T-helper 2 cell treated with Interferon-gamma antibody and Interleukin-4, amounts not matched to agents 100 ng/mL and 5 ng/mL, for 36 hours (primary cell): ENCODE data around the gene TYK2. TPM values are rescaled to one million over a fixed set of nuclear protein-coding genes. Genes with fewer than 3 reads are reported as not detected.

ENCODE experiments used
- intact Hi-C: fragments of 100-400 bp; cut with micrococcal nuclease; formaldehyde crosslinking; loops from one replicate; pipeline ENCODE4 v1.15.1; 2023
- total RNA-seq: library from RNA; stranded (reverse); gene quantifications from 2 replicates; pipeline ENCODE4 v1.2.3, GENCODE V29; 2022

TYK2 gene
- total RNA-seq, 1 donor from 2014 or later = 250 TPM

GRCh38 chr19:10317045-10317856 is 63.1 kb downstream of the TYK2 start:
- intact Hi-C loops = no loop called here

- intact Hi-C loops = loop anchor here (1.0 kb wide), 1 partner anchor 17 kb away; the partner anchor contains the start of gene RAVER1
Measured at GRCh38 chr19:10316229-10317044, 63.9 kb downstream of the TYK2 start.

- intact Hi-C loops = loop anchor here (1.0 kb wide), 1 partner anchor 18 kb away; the partner anchor contains the start of gene RAVER1
Measured at GRCh38 chr19:10315335-10316214, 64.8 kb downstream of the TYK2 start, which contains the start of gene FDX2. Gene FDX2 (minus strand): TSS chr19:10316015. CDS start chr19:10315996, 19 bp downstream.

- intact Hi-C loops = no loop called here
Measured at GRCh38 chr19:10309423-10309822, 70.9 kb downstream of the TYK2 start, which contains the start of gene ZGLP1. Gene ZGLP1 (minus strand): TSS chr19:10309815.

GRCh38 chr19:10306327-10306726 is 74.0 kb downstream of the TYK2 start:
- intact Hi-C loops = no loop called here

- intact Hi-C loops = no loop called here
Measured at GRCh38 chr19:10305139-10305806, 75.1 kb downstream of the TYK2 start.

Other genes with a start within 250 kb of the TYK2 start
- 398 and 410 TPM in 2 replicates for gene DNMT1, start 185.6 kb downstream of the TYK2 start, total RNA-seq
- gene S1PR2, start 149.2 kb downstream of the TYK2 start, total RNA-seq = 6.9 and 7.0 TPM in 2 replicates
- gene MRPL4, start 128.4 kb downstream of the TYK2 start, total RNA-seq = 76.3 and 77.9 TPM in 2 replicates
- gene ICAM1, start 109.5 kb downstream of the TYK2 start, total RNA-seq = 19.4 and 21.7 TPM in 2 replicates
- 2.5 and 4.0 TPM in 2 replicates for gene ICAM4, start 93.6 kb downstream of the TYK2 start, total RNA-seq
- gene ICAM5, start 90.6 kb downstream of the TYK2 start, total RNA-seq = 0.70 and 0.82 TPM in 2 replicates
- gene ZGLP1, start 70.8 kb downstream of the TYK2 start, total RNA-seq = 2.4 and 3.7 TPM in 2 replicates
- gene FDX2, start 64.6 kb downstream of the TYK2 start, total RNA-seq = 7.2 and 9.0 TPM in 2 replicates
- gene RAVER1, start 47.0 kb downstream of the TYK2 start, total RNA-seq = 78.0 and 81.8 TPM in 2 replicates
- 183 and 185 TPM in 2 replicates for gene ICAM3, start 40.9 kb downstream of the TYK2 start, total RNA-seq
- gene CDC37, start 23.0 kb upstream of the TYK2 start, total RNA-seq = 201 and 202 TPM in 2 replicates
- 61.2 and 64.9 TPM in 2 replicates for gene PDE4A, start 40.0 kb upstream of the TYK2 start, total RNA-seq
- gene KEAP1, start 122.8 kb upstream of the TYK2 start, total RNA-seq = 88.7 and 98.7 TPM in 2 replicates
- not detected in 2 replicates for gene S1PR5, start 136.9 kb upstream of the TYK2 start, total RNA-seq
- gene ATG4D, start 163.3 kb upstream of the TYK2 start, total RNA-seq = 36.5 and 40.6 TPM in 2 replicates
- gene KRI1, start 185.4 kb upstream of the TYK2 start, total RNA-seq = 56.2 and 61.4 TPM in 2 replicates
- gene CDKN2D, start 188.4 kb upstream of the TYK2 start, total RNA-seq = 52.0 and 55.1 TPM in 2 replicates
- not detected in 2 replicates for gene AP1M2, start 206.7 kb upstream of the TYK2 start, total RNA-seq
- gene SLC44A2, start 245.0 kb upstream of the TYK2 start, total RNA-seq = 129 and 139 TPM in 2 replicates